SIG-M5 treated with dmso at 0.1 percent for 504 hours (cell line): ENCODE data around the gene CDH4.

ENCODE experiments used
- DNase-seq: peaks from one replicate; lab custom pipeline; 2025; ENCODE audit not compliant: unreplicated experiment; lab: John Stamatoyannopoulos, UW

Gene CDH4

DNA sequence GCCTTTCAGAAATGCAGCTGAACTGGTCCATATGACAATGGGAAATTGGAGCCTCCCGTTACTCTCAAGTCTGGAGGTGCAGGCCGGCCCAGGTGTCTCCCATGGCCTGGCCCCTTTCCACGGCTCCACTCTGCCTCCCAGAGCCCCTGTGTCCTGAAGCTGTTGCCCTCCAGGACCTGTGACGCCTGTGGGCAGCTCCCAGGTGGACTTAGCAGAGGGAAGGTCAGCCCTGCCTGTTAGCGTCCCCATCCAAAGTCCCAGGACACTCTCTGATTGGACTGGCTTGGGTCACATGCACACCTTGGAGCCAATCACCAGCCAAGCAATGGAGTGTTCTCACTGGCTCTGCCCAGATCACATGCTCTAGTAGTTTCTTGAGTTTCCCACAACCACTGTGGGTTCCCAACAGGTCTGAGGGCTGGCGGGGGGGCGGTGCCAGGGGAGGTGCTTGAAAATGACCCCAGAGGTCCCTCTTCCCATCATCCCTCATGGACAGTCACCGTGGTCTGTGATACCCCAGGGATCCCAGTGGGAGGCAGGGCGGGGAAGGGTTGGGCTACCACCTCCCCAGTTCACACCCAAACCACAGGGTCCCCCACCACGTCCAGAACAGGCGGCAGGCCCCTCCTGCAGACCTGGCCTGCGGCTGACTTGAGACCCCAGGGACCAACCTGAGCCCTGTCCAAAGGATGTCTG, 678.1 kb downstream of the CDH4 start:
- no peak for DNase-seq

- no peak for DNase-seq
Observed at GRCh38 chr20:61930776-61931475, 678.9 kb downstream of the CDH4 start.

DNA sequence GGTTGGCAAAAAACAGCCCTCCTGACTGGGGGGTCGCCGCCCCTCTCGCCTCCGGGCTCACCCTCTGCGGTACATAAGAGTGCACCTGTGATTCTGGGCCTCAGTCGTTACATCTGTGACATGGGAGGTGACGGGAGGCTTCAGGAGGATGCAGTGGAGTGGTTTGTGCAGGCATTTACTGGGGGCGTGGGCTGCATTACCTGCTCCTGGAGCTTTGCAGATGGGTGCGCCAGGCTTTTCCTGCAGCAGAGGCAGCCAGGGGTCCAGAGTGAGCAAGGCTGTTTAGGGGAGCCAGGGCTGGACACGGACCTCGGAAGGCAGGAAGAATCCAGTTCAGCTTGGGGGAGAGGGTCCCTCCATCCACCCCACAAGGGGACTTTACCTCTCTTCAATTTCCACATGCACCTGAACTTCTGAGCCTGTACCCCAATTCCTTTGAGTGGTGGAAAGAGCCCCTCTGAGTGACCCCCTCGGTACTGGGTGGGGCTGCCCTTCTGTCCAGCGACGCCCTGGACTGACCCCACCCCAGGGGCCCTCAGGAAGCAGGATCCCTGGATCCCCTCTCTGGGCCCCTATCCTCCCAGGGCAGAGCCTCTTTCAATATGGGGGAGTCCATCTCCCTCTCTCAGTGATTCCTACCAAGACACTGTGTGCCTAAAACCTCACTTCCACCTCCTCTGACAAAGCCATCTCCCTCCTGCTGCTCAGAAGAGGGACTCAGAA, 679.6 kb downstream of the CDH4 start:
- DNase-seq = no peak

GRCh38 chr20:61932199-61932592, 680.1 kb downstream of the CDH4 start:
- DNase-seq = no peak

- DNase-seq = no peak
Observed at GRCh38 chr20:61932711-61933480, 680.8 kb downstream of the CDH4 start.

- no peak for DNase-seq
Observed at GRCh38 chr20:61933481-61933950, 681.5 kb downstream of the CDH4 start.

GRCh38 chr20:61933951-61934715, 682.1 kb downstream of the CDH4 start:
- DNase-seq = no peak

- no peak for DNase-seq
Observed at GRCh38 chr20:61934716-61935530, 682.9 kb downstream of the CDH4 start.

- DNase-seq = no peak
Observed at GRCh38 chr20:61935926-61936700, 684.1 kb downstream of the CDH4 start.

DNA sequence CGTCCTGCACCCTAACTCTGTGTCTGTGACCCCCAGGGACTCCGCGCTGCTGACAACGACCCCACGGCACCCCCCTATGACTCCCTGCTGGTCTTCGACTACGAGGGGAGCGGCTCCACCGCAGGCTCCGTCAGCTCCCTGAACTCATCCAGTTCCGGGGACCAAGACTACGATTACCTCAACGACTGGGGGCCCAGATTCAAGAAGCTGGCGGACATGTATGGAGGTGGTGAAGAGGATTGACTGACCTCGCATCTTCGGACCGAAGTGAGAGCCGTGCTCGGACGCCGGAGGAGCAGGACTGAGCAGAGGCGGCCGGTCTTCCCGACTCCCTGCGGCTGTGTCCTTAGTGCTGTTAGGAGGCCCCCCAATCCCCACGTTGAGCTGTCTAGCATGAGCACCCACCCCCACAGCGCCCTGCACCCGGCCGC, 684.7 kb downstream of the CDH4 start:
- DNase-seq = no peak

GRCh38 chr20:61937146-61937962, 685.3 kb downstream of the CDH4 start:
- DNase-seq = no peak

DNA sequence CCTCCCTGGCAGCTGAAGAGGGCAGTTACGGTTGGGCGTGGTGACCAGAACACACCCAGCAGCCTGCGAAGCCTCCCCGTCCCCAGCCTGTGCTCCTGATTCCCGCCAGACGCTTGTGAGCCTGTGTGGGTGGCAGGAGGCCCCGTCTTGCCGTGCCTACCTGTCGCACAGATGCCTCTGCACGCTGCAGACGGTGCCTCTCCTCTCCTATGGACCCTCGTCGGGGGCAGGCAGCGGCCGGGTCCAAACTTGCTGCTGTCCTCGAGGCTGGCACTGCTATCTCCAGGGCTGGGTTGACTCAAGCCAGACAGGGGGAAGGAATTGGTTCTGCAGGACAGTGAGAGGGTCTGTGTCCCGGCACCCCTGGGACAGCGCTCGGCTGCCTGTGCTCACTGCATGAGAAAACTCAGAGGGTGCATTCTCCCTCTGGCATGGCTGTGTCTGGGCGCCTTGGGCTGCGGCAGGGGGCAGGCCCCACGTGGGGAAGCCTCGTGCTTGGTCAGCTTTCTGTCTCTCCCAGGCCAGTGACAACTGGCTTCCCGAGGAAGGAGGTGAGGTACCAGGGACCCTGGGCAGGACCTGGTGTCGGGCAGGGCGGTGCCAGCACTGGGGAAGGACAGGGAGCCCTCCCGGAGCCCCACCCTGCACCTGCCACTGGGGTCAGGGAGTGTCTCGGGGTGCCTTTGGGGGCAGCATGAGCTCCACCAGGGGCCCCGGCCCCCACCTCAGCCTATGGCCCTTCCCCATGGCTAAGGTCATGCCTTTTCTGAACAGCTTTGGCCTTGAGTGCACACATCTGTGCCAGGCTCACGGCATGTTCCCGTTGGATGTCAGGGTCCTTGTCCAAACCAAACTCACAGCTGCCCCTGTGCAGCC, 686.1 kb downstream of the CDH4 start:
- no peak for DNase-seq

DNA sequence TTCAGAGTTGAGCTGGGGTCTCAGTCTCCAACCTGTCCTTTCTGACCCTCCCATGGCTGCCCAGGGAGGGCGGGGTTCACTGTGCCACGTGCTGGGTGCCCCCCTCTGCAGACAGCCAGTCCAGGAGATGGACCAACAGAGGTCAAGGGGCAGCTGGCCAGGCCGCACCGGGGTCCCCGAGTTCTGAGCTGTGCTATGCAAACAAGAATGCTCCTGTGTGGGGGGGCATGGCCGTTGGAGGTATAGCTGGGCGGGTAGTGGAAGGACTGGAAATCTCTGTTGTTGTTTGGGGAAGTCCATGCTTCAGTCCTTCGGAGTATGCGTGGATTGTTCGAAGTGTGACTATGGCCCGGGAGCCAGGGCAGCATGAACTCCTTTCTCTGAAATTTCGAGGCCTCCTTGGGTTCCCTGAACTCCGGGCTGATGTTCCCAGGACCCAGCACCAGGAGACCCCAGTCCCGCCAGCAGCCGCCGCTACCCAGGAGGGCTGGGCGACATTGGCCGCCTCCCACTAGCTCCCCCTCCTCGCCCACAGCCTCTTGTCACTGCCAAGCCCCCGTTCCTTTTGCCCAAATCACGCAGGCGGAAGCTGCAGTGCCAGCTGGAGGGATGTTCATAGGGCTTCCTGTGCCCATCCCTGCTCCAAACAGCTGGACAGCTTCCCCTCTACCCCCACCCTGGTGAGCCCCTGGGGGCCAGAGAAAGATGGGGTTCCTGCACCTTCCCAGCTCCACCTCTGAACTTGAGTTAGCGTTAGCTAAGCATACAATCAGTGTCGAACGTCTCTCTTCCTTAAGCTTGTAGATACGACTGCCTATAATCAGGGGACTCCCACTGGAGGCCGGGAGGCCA, 687.0 kb downstream of the CDH4 start:
- DNase-seq = no peak

DNA sequence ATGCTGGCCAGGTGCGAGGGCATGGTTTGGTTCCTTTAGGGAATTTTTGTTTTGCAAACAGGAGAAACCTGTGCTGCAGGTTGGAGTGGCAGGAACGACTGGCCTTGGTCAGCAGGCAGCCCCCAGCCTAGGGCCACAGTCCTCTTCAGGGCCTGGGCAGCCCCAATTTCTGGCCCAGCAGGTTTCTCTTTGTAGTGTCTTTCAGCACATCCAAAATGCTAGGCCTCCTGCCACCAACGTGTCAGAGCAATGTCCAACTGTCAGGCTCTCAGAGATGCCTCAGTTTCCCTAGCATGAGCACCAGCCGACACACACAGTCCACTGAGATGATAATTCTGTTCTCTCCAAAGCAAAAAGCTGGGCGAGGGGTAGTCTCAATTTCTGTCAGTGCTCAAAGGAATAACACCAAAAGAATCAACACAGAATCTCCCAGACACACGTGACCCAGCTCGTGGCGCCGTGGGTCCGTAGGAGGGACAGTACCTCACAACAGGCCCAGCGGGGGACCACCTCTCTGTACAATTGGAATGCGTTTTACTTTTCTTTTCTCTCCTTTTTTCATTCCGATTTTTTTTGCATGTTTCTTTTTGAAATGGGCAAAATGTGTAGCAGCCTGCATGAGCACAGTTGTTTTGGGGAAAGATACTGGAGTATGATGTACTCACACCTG, 687.8 kb downstream of the CDH4 start:
- DNase-seq = no peak

DNA sequence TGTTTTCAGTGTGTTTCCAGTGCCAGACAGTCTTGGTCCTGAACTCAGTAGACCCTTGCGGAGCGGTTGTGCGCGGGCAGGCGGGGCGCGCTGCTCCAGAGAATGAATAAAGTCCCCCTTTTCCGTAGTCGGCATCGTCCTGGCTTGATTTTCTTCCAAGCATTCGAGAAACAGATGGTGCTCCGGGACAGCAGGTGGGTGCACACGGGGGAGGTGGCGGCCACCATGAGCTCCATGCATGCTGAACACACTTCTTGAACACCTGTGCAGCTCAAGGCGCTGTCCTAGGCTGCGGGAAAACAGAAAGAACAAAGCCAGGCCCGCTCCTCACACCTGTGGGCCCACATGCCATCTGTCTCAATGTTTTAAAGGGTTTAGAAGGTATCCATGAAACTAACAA, 688.4 kb downstream of the CDH4 start:
- no peak for DNase-seq
